GM23248 (cell line): ENCODE measurements around the gene MAP3K7CL. TPM values are rescaled to one million over a fixed set of nuclear protein-coding genes. Genes with fewer than 3 reads are reported as not detected.

Experiments used
- DNase-seq: peaks from one replicate; pipeline ENCODE4 v3.0.0-alpha.2; 2015
- H2AFZ ChIP-seq: fragments of 200-600 bp; sonication (generic); 2 replicates; pipeline ENCODE4 v1.6.1; 2016; ENCODE audit warnings: antibody characterized with exemption
- H3F3A ChIP-seq: fragments of 200-600 bp; sonication (generic); 2 replicates; pipeline ENCODE4 v1.6.1; 2016; ENCODE audit warnings: mild to moderate bottlenecking, antibody characterized with exemption, mixed run types; ENCODE audit not compliant: insufficient read depth
- H3K27ac ChIP-seq: fragments of 200-600 bp; sonication (generic); 2 replicates; pipeline ENCODE4 v1.5.1; 2016; ENCODE audit warnings: mild to moderate bottlenecking
- H3K27me3 ChIP-seq: fragments of 200-600 bp; sonication (generic); replicated peaks from 2 replicates; pipeline ENCODE4 v1.6.1; 2016; ENCODE audit warnings: mild to moderate bottlenecking; ENCODE audit not compliant: insufficient read depth
- H3K36me3 ChIP-seq: fragments of 200-600 bp; sonication (generic); 2 replicates; pipeline ENCODE4 v1.6.1; 2016; ENCODE audit warnings: low read depth, mild to moderate bottlenecking
- H3K4me1 ChIP-seq: fragments of 200-600 bp; sonication (generic); 2 replicates; pipeline ENCODE4 v1.6.1; 2016; ENCODE audit warnings: mild to moderate bottlenecking; ENCODE audit not compliant: insufficient read depth
- H3K4me2 ChIP-seq: fragments of 200-600 bp; sonication (generic); one replicate; pipeline ENCODE4 v1.6.1; 2016; ENCODE audit warnings: mild to moderate bottlenecking; ENCODE audit not compliant: unreplicated experiment
- H3K4me3 ChIP-seq: fragments of 200-600 bp; sonication (generic); 2 replicates; pipeline ENCODE4 v1.5.1; 2016; ENCODE audit warnings: mild to moderate bottlenecking
- H3K79me2 ChIP-seq: fragments of 200-600 bp; sonication (generic); 2 replicates; pipeline ENCODE4 v1.6.1; 2016; ENCODE audit warnings: mild to moderate bottlenecking; ENCODE audit not compliant: insufficient read depth
- H3K9ac ChIP-seq: fragments of 200-600 bp; sonication (generic); 2 replicates; pipeline ENCODE4 v1.6.1; 2016; ENCODE audit warnings: mild to moderate bottlenecking
- H3K9me2 ChIP-seq: fragments of 200-600 bp; sonication (generic); 2 replicates; pipeline ENCODE4 v1.6.1; 2016; ENCODE audit warnings: mixed run types, mild to moderate bottlenecking, moderate library complexity; ENCODE audit not compliant: insufficient read depth
- H3K9me3 ChIP-seq: fragments of 200-600 bp; sonication (generic); one replicate; pipeline ENCODE4 v1.6.1; 2017; ENCODE audit warnings: low read depth
- H4K20me1 ChIP-seq: fragments of 200-600 bp; sonication (generic); 2 replicates; pipeline ENCODE4 v1.6.0; 2016; ENCODE audit not compliant: insufficient read depth
- EZH2 ChIP-seq: fragments of 200-600 bp; sonication (generic); IDR thresholded peaks from 2 replicates; pipeline ENCODE4 v1.6.1; 2018; ENCODE audit warnings: antibody characterized with exemption, mild to moderate bottlenecking; ENCODE audit not compliant: insufficient read depth, poor library complexity, severe bottlenecking
- EZH2phosphoT487 ChIP-seq: fragments of 200-600 bp; sonication (generic); IDR thresholded peaks from 2 replicates; pipeline ENCODE4 v1.6.1; 2018; ENCODE audit warnings: antibody characterized with exemption, moderate library complexity, mild to moderate bottlenecking, low read depth; ENCODE audit not compliant: insufficient read depth
- WGBS, 2 experiments: methylation state at CpG; one replicate each; pipeline ENCODE4 v1.1.6; 2015 to 2017; ENCODE audit warnings: low lambda C conversion rate in 2 of 2, low coverage in 1 of 2; ENCODE audit errors: missing lambda C conversion rate in 2 of 2; 5-methylcytosine and 5-hydroxymethylcytosine counted together
- in situ Hi-C: fragments of 300-500 bp; cut with MboI; formaldehyde crosslinking; loops from 2 replicates; pipeline ENCODE4 v1.15.0; 2020
- polyA plus RNA-seq: library from polyadenylated mRNA; unstranded; fragments of >200 nt; fragmentation: Nextera tagmentation; extraction: Ambion mirVana; gene quantifications from 2 replicates; pipeline ENCODE4 v1.2.1, GENCODE V29; 2016
- total RNA-seq: library from RNA; depleted of rRNA; stranded (reverse); fragments of >200 nt; shearing (Covaris generic); gene quantifications from 2 replicates; pipeline ENCODE4 v1.2.3, GENCODE V29; 2014

MAP3K7CL gene
- total and polyA plus RNA-seq, 2 experiments from 2014 or later, result 14.8 to 34.3 TPM

- TF ChIP-seq EZH2phosphoT487 (no peak), EZH2 (no peak)
- peaks cover 11% of the 10 kb centered on the region for H3K4me1 ChIP-seq
- H3K4me3 ChIP-seq, result no peak overlapping the region
- in situ Hi-C loops, result no loop called here
- peak overlapping the region; percentile 31 for H3K4me2 ChIP-seq
- H3K9ac ChIP-seq, result no peak overlapping the region
- no peaks in the 10 kb centered on the region for H3K9me2 ChIP-seq
- no peak overlapping the region for H3K27ac ChIP-seq
- 42 to 54% methylated on average over 5 of the region's 5 CpGs for WGBS, 2 experiments
- H2AFZ ChIP-seq, result peak overlapping the region; percentile 43
- no peaks in the 10 kb centered on the region for H4K20me1 ChIP-seq
- DNase-seq, result peak; percentile 74
- H3K27me3 ChIP-seq, result no peaks in the 10 kb centered on the region
- H3K9me3 ChIP-seq, result no peaks in the 10 kb centered on the region
- H3F3A ChIP-seq, result no peaks in the 10 kb centered on the region
- H3K79me2 ChIP-seq, result no peaks in the 10 kb centered on the region
- H3K36me3 ChIP-seq, result no peaks in the 10 kb centered on the region
These were observed 15.5 kb upstream of the MAP3K7CL start for GRCh38 chr21:29114765-29115500.

- Histone ChIP-seq H3K36me3 (no peaks in the 10 kb centered on the region), H3K9me2 (no peaks in the 10 kb centered on the region), H2AFZ (no peak overlapping the region), H3K27me3 (no peaks in the 10 kb centered on the region), H3K79me2 (no peaks in the 10 kb centered on the region), H4K20me1 (no peaks in the 10 kb centered on the region), H3F3A (no peaks in the 10 kb centered on the region), H3K4me3 (no peak overlapping the region), H3K4me1 (peaks cover 11% of the 10 kb centered on the region), H3K27ac (no peak overlapping the region), H3K9ac (no peak overlapping the region), H3K4me2 (no peak overlapping the region), H3K9me3 (no peaks in the 10 kb centered on the region)
- in situ Hi-C loops, result no loop called here
- WGBS, 2 experiments, result 93 to 98% methylated on average over 8 of the region's 8 CpGs
- TF ChIP-seq EZH2, result no peak
- no peak for TF ChIP-seq EZH2phosphoT487
- no peak for DNase-seq
These were observed 14.5 kb upstream of the MAP3K7CL start for GRCh38 chr21:29115899-29116298.

GRCh38 chr21:29117372-29117955, 13.0 kb upstream of the MAP3K7CL start:
- H3K4me2 ChIP-seq, result no peak overlapping the region
- no peaks in the 10 kb centered on the region for H3F3A ChIP-seq
- no peak for DNase-seq
- H3K27ac ChIP-seq, result no peak overlapping the region
- H3K79me2 ChIP-seq, result no peaks in the 10 kb centered on the region
- no peaks in the 10 kb centered on the region for H3K27me3 ChIP-seq
- H3K9me2 ChIP-seq, result no peaks in the 10 kb centered on the region
- H3K9ac ChIP-seq, result no peak overlapping the region
- no peak overlapping the region for H2AFZ ChIP-seq
- in situ Hi-C loops, result no loop called here
- H3K4me1 ChIP-seq, result peaks cover 11% of the 10 kb centered on the region
- no peak for TF ChIP-seq EZH2
- TF ChIP-seq EZH2phosphoT487, result no peak
- H3K36me3 ChIP-seq, result no peaks in the 10 kb centered on the region
- WGBS, 2 experiments, result 75 to 83% methylated on average over 3 of the region's 3 CpGs
- no peaks in the 10 kb centered on the region for H4K20me1 ChIP-seq
- no peaks in the 10 kb centered on the region for H3K9me3 ChIP-seq
- no peak overlapping the region for H3K4me3 ChIP-seq

- no peak for TF ChIP-seq EZH2
- no peak for TF ChIP-seq EZH2phosphoT487
- WGBS, 2 experiments, result 76 to 87% methylated on average over 1 of the region's 1 CpG
These were observed 8.7 kb upstream of the MAP3K7CL start for GRCh38 chr21:29121759-29122158.

More at GRCh38 chr21:29121759-29122158, 8.7 kb upstream of the MAP3K7CL start:
- Histone ChIP-seq H3K9me2 (no peaks in the 10 kb centered on the region), H3K27me3 (no peaks in the 10 kb centered on the region), H3K27ac (no peak overlapping the region), H3K9ac (no peak overlapping the region), H3K4me1 (no peaks in the 10 kb centered on the region), H3K9me3 (no peaks in the 10 kb centered on the region), H3K79me2 (no peaks in the 10 kb centered on the region), H4K20me1 (no peaks in the 10 kb centered on the region), H2AFZ (no peak overlapping the region), H3K4me2 (no peak overlapping the region), H3F3A (no peaks in the 10 kb centered on the region), H3K4me3 (no peak overlapping the region), H3K36me3 (no peaks in the 10 kb centered on the region)
- DNase-seq, result no peak
- in situ Hi-C loops, result no loop called here
